GM12878 (cell line): ENCODE data around the gene TTC31. TPM values are rescaled to one million over a fixed set of nuclear protein-coding genes. Genes with fewer than 3 reads are reported as not detected.

Source experiments
- CREM ChIP-seq: IDR thresholded peaks from 2 replicates; pipeline ENCODE4 v1.6.1; 2014; ENCODE audit warnings: antibody characterized with exemption, low read depth
- EZH2 ChIP-seq: IDR thresholded peaks from 2 replicates; pipeline ENCODE4 v1.6.1; 2012; ENCODE audit warnings: low read depth, mild to moderate bottlenecking, control low read depth, inconsistent platforms, low read length, borderline replicate concordance; ENCODE audit not compliant: control insufficient read depth
- MYC ChIP-seq: IDR thresholded peaks from 2 replicates; pipeline ENCODE4 v1.6.1; 2011; ENCODE audit warnings: mild to moderate bottlenecking, low read length, moderate library complexity, inconsistent platforms; ENCODE audit not compliant: insufficient read depth, insufficient replicate concordance, insufficient read length, severe bottlenecking
- RAD21 ChIP-seq: IDR thresholded peaks from 2 replicates; pipeline ENCODE4 v1.6.1; 2011; ENCODE audit warnings: mild to moderate bottlenecking, low read depth, low read length, moderate library complexity; ENCODE audit not compliant: insufficient read depth
- RELA ChIP-seq: fragments of 450-650 bp; IDR thresholded peaks from 2 replicates; pipeline ENCODE4 v1.8.0; 2014; ENCODE audit warnings: borderline replicate concordance; ENCODE audit not compliant: partially characterized antibody
- SREBF2 ChIP-seq: IDR thresholded peaks from 2 replicates; pipeline ENCODE4 v1.6.1; 2012; ENCODE audit warnings: mild to moderate bottlenecking, low read length
- polyA plus RNA-seq, 11 experiments: library from polyadenylated mRNA; depleted of rRNA in 4 of 11; unstranded in 6 of 11; stranded (reverse) in 5 of 11; fragments of >200 nt; fragmentation: Nextera tagmentation in 4 of 11; fragmentation: Illumina TruSeq in 1 of 11; extraction: Ambion mirVana in 4 of 11; extraction: Trizol in 1 of 11; gene quantifications; 1 replicate in 1 of 11; 2 replicates in 10 of 11; pipeline versions ENCODE4 v1.2.1 to v1.2.3, GENCODE V29; 2011 to 2016; ENCODE audit warnings: inconsistent platforms in 2 of 11, missing spikeins in 2 of 11, low read depth in 1 of 11
- total RNA-seq, 4 experiments: library from RNA; depleted of rRNA in 3 of 4; stranded (reverse); fragments of >200 nt in 3 of 4; fragmentation: Illumina TruSeq in 1 of 4; extraction: Trizol in 1 of 4; gene quantifications; 2 replicates each; pipeline versions ENCODE4 v1.2.1 to v1.2.3, GENCODE V29; 2013 to 2021
- TF ChIP-seq, protein P1 (sequence below): fragments of 450-650 bp; IDR thresholded peaks from 2 replicates; pipeline ENCODE4 v1.6.1; 2016; ENCODE audit warnings: mild to moderate bottlenecking
- TF ChIP-seq, protein P2 (sequence below): fragments of 450-650 bp; IDR thresholded peaks from 2 replicates; pipeline ENCODE4 v1.6.1; 2016; ENCODE audit warnings: mild to moderate bottlenecking, moderate library complexity, borderline replicate concordance

Gene TTC31
- total and polyA plus RNA-seq, 10 of the 15 experiments (the other 5 are each of a cell fraction or from before 2014, with no cell fraction given), result 6.5 to 34.9 (median 25.9) TPM

DNA sequence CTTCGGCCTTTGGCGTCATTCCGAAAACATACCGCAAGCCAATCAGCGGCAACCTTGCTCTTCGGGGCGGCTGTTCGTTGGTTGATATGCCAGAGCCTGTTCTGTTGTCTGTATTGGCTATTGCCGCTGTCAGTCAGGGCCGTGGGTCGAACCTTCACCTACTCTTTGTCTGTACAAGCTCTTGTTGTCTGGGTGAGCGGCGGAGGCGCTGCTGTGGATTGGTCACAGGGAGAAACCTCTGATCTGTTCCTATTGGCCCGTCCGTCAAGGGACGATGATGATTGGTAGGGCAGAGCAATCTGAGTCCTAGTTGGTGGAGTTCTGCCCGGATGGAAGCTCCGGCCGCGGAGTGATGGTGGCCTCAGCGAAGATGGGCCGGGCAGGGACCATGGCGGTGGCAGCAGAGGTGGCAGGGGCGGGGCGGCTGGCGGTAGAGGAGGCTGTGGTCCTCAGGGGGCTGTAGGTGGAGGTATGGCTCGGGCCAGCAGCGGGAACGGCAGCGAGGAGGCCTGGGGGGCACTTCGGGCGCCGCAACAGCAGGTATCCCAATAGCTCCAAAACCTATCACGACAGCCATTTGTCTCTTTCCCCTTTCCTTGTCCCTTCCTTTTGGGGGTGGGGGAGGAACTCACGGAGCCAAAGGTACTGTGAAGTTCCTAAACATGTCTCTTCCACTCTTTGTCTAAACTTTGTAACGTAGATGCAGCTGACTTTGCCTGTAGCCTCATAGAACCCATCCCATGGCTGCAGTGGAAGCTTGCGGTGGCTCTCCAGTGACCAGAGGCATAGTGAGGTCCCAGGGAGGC is 24.5 kb upstream of the TTC31 start, which contains the start of gene WBP1 (continued):
- TF ChIP-seq EZH2 (no peak), CREM (peak; percentile 71; the same call in 1 of the 2 replicates), SREBF2 (no peak), MYC (no peak), RELA (no peak), RAD21 (no peak)
- TF ChIP-seq, protein P1, sequence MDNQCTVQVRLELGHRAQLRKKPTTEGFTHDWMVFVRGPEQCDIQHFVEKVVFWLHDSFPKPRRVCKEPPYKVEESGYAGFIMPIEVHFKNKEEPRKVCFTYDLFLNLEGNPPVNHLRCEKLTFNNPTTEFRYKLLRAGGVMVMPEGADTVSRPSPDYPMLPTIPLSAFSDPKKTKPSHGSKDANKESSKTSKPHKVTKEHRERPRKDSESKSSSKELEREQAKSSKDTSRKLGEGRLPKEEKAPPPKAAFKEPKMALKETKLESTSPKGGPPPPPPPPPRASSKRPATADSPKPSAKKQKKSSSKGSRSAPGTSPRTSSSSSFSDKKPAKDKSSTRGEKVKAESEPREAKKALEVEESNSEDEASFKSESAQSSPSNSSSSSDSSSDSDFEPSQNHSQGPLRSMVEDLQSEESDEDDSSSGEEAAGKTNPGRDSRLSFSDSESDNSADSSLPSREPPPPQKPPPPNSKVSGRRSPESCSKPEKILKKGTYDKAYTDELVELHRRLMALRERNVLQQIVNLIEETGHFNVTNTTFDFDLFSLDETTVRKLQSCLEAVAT, result no peak
- TF ChIP-seq, protein P2, sequence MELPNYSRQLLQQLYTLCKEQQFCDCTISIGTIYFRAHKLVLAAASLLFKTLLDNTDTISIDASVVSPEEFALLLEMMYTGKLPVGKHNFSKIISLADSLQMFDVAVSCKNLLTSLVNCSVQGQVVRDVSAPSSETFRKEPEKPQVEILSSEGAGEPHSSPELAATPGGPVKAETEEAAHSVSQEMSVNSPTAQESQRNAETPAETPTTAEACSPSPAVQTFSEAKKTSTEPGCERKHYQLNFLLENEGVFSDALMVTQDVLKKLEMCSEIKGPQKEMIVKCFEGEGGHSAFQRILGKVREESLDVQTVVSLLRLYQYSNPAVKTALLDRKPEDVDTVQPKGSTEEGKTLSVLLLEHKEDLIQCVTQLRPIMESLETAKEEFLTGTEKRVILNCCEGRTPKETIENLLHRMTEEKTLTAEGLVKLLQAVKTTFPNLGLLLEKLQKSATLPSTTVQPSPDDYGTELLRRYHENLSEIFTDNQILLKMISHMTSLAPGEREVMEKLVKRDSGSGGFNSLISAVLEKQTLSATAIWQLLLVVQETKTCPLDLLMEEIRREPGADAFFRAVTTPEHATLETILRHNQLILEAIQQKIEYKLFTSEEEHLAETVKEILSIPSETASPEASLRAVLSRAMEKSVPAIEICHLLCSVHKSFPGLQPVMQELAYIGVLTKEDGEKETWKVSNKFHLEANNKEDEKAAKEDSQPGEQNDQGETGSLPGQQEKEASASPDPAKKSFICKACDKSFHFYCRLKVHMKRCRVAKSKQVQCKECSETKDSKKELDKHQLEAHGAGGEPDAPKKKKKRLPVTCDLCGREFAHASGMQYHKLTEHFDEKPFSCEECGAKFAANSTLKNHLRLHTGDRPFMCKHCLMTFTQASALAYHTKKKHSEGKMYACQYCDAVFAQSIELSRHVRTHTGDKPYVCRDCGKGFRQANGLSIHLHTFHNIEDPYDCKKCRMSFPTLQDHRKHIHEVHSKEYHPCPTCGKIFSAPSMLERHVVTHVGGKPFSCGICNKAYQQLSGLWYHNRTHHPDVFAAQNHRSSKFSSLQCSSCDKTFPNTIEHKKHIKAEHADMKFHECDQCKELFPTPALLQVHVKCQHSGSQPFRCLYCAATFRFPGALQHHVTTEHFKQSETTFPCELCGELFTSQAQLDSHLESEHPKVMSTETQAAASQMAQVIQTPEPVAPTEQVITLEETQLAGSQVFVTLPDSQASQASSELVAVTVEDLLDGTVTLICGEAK, result peak; percentile 74
- TF ChIP-seq, all 136 proteins: peak for 34
